ENCODE results near the gene MS4A14.

DNA sequence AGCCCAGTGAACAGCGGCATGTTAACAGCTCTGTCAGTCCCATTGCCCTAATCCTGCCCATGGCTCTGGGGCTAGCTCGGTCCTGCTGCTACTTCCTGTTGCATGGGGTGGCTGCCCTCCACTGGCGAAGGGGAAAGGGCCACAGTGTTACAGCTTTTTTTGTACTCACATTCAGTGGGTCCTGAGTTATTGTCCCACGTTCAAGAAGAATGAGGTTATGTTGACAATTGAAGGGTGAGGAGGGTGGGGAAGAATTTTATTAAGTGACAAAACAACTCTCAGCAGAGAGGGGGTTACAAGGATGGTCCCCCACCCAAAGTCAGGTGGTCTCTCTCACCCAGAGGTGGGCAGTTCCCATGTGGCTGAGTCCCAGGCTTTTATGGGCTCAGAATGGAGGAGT, 35.6 kb upstream of the MS4A14 start:
- TF ChIP-seq ETV5 (CRISPR knock-in tag; IDR thresholded peaks at IDR 0.05; ENCODE audit: low read depth) (no peak), SP2 (IDR thresholded peaks at IDR 0.05; ENCODE audit: extremely low read depth, low read depth, low read length, poor library complexity, severe bottlenecking) (no peak), EP300 (IDR thresholded peaks at IDR 0.05; ENCODE audit: low read length) (no peak), TARDBP (IDR thresholded peaks at IDR 0.05) (no peak), TBP (optimal IDR thresholded peaks at IDR 0.05; ENCODE audit: low read depth, low read length) (no peak), POLR2A (conservative IDR thresholded peaks at IDR 0.05) (no peak)
- TF ChIP-seq, protein P1, sequence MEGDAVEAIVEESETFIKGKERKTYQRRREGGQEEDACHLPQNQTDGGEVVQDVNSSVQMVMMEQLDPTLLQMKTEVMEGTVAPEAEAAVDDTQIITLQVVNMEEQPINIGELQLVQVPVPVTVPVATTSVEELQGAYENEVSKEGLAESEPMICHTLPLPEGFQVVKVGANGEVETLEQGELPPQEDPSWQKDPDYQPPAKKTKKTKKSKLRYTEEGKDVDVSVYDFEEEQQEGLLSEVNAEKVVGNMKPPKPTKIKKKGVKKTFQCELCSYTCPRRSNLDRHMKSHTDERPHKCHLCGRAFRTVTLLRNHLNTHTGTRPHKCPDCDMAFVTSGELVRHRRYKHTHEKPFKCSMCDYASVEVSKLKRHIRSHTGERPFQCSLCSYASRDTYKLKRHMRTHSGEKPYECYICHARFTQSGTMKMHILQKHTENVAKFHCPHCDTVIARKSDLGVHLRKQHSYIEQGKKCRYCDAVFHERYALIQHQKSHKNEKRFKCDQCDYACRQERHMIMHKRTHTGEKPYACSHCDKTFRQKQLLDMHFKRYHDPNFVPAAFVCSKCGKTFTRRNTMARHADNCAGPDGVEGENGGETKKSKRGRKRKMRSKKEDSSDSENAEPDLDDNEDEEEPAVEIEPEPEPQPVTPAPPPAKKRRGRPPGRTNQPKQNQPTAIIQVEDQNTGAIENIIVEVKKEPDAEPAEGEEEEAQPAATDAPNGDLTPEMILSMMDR (IDR thresholded peaks at IDR 0.05 in 2 of 3, conservative IDR thresholded peaks at IDR 0.05 in 1 of 3; ENCODE audit: insufficient read depth in 2 of 3, low read depth in 1 of 3, low read length in 3 of 3), result no peak

Measured in K562 (cell line).